Uterus (tissue), 4 donors: ENCODE results near the gene RIIAD1. TPM values are rescaled to one million over a fixed set of nuclear protein-coding genes. Genes with fewer than 3 reads are reported as not detected.
"Not testable (repeated sequence)": the region's sequence is repeated elsewhere in the genome, so short reads cannot be mapped to it uniquely, and the experiment has no call there.

Source experiments
- DNase-seq, 2 donors: peaks; one replicate each; pipeline ENCODE4 v3.0.0-alpha.2; 2019 to 2020
- H3K27ac ChIP-seq, 2 donors: fragments of 200-600 bp; sonication (generic); 1 replicate in 1 of 2; 2 replicates in 1 of 2; pipeline ENCODE4 v1.5.1; 2016 to 2018
- H3K27me3 ChIP-seq, 2 donors: fragments of 200-600 bp; sonication (generic); one replicate each; pipeline ENCODE4 v1.5.1; 2018 to 2019; ENCODE audit warnings: control low read depth in 1 of 2
- H3K36me3 ChIP-seq, 2 donors: fragments of 200-600 bp; sonication (generic); one replicate each; pipeline ENCODE4 v1.5.1; 2019; ENCODE audit warnings: control low read depth in 1 of 2
- H3K4me1 ChIP-seq, 2 donors: fragments of 200-600 bp; sonication (generic); one replicate each; pipeline ENCODE4 v1.5.1; 2018 to 2019; ENCODE audit warnings: control low read depth in 1 of 2
- H3K4me3 ChIP-seq, 2 donors: fragments of 200-600 bp; sonication (generic); 1 replicate in 1 of 2; 2 replicates in 1 of 2; pipeline ENCODE4 v1.5.1; 2018 to 2019; ENCODE audit warnings: mild to moderate bottlenecking in 1 of 2
- H3K9me3 ChIP-seq, 2 donors: fragments of 200-600 bp; sonication (generic); one replicate each; pipeline ENCODE4 v1.5.1; 2019; ENCODE audit warnings: control low read depth in 1 of 2
- CTCF ChIP-seq, 4 experiments: fragments of 200-600 bp in 2 of 4; fragments of 450-650 bp in 2 of 4; sonication (generic) in 2 of 4; IDR thresholded peaks; one replicate each; pipeline ENCODE4 v1.5.1; 2016 to 2019; ENCODE audit warnings: antibody characterized with exemption in 4 of 4, mild to moderate bottlenecking in 2 of 4, moderate library complexity in 1 of 4
- POLR2A ChIP-seq, 2 donors: fragments of 450-650 bp; IDR thresholded peaks; one replicate each; pipeline ENCODE4 v1.6.1; 2016; ENCODE audit warnings: antibody characterized with exemption in 2 of 2, mild to moderate bottlenecking in 1 of 2, moderate library complexity in 1 of 2
- intact Hi-C: fragments of 100-400 bp; cut with DNase I; formaldehyde crosslinking; loops from one replicate; pipeline ENCODE4 v1.15.1; 2023; ENCODE audit warnings: low total_unique reads
- total RNA-seq, 4 donors: library from RNA; depleted of rRNA in 3 of 4; stranded (reverse); fragments of >200 nt in 3 of 4; gene quantifications; one replicate each; pipeline versions ENCODE4 v1.1.0 to v1.2.4, GENCODE V29; 2014 to 2023
- donor health status: DM: yes; HTN: yes; CAD: no.

Gene RIIAD1
- total RNA-seq, 4 donors from 2014 or later: 1.1 to 4.3 TPM; not detected in 2

DNA sequence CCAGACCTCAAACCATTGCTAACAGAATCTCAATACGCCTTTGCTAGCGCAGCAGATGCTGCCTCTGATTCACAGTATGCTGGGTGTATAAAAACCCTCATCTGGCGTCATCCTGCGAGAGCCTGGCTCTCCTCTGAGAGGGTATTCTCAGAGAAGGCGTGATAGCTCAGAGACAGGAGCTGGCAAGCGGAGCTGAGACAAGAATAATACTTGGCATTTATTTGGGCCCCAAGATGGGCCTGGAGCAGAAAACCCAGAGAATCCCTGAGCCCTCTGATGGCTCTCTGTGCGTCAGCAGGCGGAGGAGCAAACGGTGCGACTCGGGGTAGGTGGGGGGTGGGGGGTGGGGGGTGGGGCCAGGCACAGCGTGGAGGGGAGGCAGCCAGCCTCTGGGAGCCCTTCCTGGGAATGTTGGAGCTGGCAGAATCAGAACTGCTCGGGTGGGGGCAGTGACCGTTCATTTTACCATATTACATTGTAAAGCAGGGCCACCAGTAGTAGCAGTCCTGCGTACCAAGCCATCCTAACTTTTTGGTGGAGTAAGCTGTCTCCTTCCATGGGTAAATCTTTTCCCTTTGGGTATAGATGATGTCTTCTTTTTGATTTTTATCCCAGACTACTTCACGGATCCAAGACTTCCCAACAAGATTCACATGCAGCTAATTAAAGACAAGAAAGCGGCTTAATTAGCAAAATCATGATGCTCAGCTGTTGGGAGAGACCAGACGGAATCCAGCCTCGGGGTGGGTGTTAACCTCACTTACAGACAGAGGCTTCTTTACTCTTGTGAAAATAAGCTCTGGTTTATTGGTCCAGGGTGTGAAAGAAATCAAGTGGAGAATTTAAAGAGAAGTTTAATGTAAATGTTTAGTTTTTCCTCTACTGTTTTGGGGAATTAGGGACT lies 7.1 kb downstream of the RIIAD1 start:
- Histone ChIP-seq H3K9me3 (no peaks in the 10 kb centered on the region), H3K27ac (peak overlapping the region; percentile 7 to 48), H3K27me3 (no peaks in the 10 kb centered on the region), H3K4me1 (no peaks in the 10 kb centered on the region), H3K36me3 (no peaks in the 10 kb centered on the region), H3K4me3 (no peak overlapping the region)
- intact Hi-C loops: no loop called here
- DNase-seq: peak; percentile 30 to 43
- TF ChIP-seq CTCF (IDR thresholded peaks at IDR 0.05) (no peak), POLR2A (IDR thresholded peaks at IDR 0.05) (no peak)

DNA sequence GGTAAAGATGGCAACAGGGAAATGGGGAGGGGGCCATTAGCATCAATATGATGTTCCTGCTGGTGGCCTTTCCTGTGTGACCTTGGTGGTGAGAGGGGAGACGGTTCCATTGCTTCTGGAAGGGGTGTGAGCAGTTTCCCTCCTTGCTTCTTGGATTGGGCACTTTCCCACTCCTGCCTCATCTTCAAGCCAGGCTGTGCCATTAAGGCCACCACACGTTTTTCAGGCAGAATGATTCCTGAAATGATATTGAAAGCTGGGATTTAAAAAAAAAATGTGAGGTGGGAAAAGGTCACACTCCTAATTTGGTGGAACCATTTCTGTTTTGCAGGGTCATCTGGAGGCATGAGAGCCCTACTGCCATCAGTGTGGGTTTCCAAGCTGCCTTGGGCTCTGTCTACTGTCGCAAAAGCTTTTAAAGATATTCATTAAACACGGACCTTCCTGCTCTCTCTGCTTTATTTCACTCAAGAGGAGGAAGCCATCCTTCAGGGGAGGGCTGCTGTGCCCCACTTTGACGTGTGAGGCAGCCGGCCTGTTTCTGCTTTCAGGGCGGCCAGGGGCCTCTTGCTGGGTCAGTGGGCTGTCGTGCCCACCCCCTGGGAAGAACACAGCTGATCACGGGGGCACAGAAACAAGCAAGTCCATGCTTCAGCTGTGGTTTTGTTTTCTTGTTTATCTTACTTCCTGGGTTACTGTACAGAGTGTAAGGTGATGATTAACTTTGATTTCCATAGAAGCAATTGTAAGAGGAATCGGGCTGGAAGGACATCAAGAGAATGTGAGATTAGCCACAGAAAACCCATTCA lies 8.0 kb downstream of the RIIAD1 start:
- Histone ChIP-seq H3K4me3 (no peak overlapping the region), H3K4me1 (no peaks in the 10 kb centered on the region), H3K36me3 (no peaks in the 10 kb centered on the region), H3K27ac (no peak overlapping the region), H3K9me3 (no peaks in the 10 kb centered on the region), H3K27me3 (no peaks in the 10 kb centered on the region)
- intact Hi-C loops: no loop called here
- TF ChIP-seq CTCF (IDR thresholded peaks at IDR 0.05): no peak
- TF ChIP-seq POLR2A (IDR thresholded peaks at IDR 0.05): no peak
- no peak for DNase-seq

DNA sequence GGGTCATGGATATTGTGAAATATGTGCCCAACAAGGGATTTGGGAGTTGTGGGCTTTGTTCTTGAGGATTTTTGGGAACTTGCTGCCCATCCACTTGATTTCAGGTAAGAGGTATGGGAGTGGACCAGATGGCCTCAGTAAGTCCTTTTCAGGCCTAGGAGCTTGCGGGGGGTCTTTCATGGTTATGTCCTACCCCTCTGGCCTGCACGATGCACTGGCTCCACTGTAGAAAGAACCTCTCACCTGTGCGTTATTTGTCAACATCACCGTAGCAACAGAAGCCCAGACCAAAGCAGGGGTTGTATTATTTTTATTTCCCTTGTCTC lies 8.6 kb downstream of the RIIAD1 start:
- Histone ChIP-seq H3K27ac (no peak overlapping the region), H3K4me3 (no peak overlapping the region), H3K36me3 (no peaks in the 10 kb centered on the region), H3K4me1 (no peaks in the 10 kb centered on the region), H3K9me3 (no peaks in the 10 kb centered on the region), H3K27me3 (no peaks in the 10 kb centered on the region)
- intact Hi-C loops: loop anchor here (10.0 kb wide), 1 partner anchor 135 kb away; no protein-coding TSS in a partner anchor
- TF ChIP-seq POLR2A (IDR thresholded peaks at IDR 0.05): no peak
- no peak for TF ChIP-seq CTCF (IDR thresholded peaks at IDR 0.05)
- DNase-seq: no peak

GRCh38 chr1:151733126-151733525 lies 11.8 kb downstream of the RIIAD1 start:
- Histone ChIP-seq H3K36me3 (no peaks in the 10 kb centered on the region), H3K4me1 (no peaks in the 10 kb centered on the region), H3K27ac (no peak overlapping the region), H3K27me3 (no peaks in the 10 kb centered on the region), H3K9me3 (no peaks in the 10 kb centered on the region), H3K4me3 (no peak overlapping the region)
- no peak for DNase-seq
- TF ChIP-seq CTCF (IDR thresholded peaks at IDR 0.05) (no peak), POLR2A (IDR thresholded peaks at IDR 0.05) (no peak)
- intact Hi-C loops: loop anchor here (10.0 kb wide), 1 partner anchor 138 kb away; no protein-coding TSS in a partner anchor

- H3K4me1 ChIP-seq, H3K9me3 ChIP-seq, H3K27me3 ChIP-seq, H3K4me3 ChIP-seq, H3K36me3 ChIP-seq, DNase-seq, H3K27ac ChIP-seq: not testable (repeated sequence)
- intact Hi-C loops: loop anchor here (10.0 kb wide), 1 partner anchor 139 kb away; no protein-coding TSS in a partner anchor
These were observed 12.7 kb downstream of the RIIAD1 start for GRCh38 chr1:151733995-151734394.
